Gastroesophageal sphincter (tissue), 4 donors: ENCODE data around the gene CNGB1. TPM values are rescaled to one million over a fixed set of nuclear protein-coding genes. Genes with fewer than 3 reads are reported as not detected.
A peak's percentile ranks its signal among the peaks of the same experiment; 100 is the strongest.

Source experiments
- ATAC-seq: fragments of 150-250 bp; one replicate; pipeline ENCODE4 v1.9.1; 2016; ENCODE audit warnings: mild to moderate bottlenecking, moderate library complexity
- H3K27ac ChIP-seq, 4 donors: fragments of 200-600 bp; sonication (generic) in 3 of 4; 1 replicate in 3 of 4; 2 replicates in 1 of 4; pipeline ENCODE4 v1.5.1; 2016 to 2019
- H3K27me3 ChIP-seq: fragments of 200-600 bp; sonication (generic); one replicate; pipeline ENCODE4 v1.5.1; 2019
- H3K36me3 ChIP-seq, 2 donors: fragments of 200-600 bp; sonication (generic); one replicate each; pipeline ENCODE4 v1.5.1; 2019; ENCODE audit warnings: control low read depth in 1 of 2
- H3K4me1 ChIP-seq, 3 donors: fragments of 200-600 bp; sonication (generic); 1 replicate in 2 of 3; 2 replicates in 1 of 3; pipeline ENCODE4 v1.5.1; 2016 to 2019; ENCODE audit warnings: control low read depth in 2 of 3
- H3K4me3 ChIP-seq, 2 donors: fragments of 200-600 bp; sonication (generic); one replicate each; pipeline ENCODE4 v1.5.1; 2019; ENCODE audit warnings: mild to moderate bottlenecking in 1 of 2, moderate library complexity in 1 of 2
- H3K9me3 ChIP-seq, 3 donors: fragments of 200-600 bp; sonication (generic); one replicate each; pipeline ENCODE4 v1.5.1; 2017 to 2019; ENCODE audit warnings: control low read depth in 2 of 3
- CTCF ChIP-seq, 4 experiments: fragments of 200-600 bp in 2 of 4; fragments of 450-650 bp in 2 of 4; sonication (generic) in 1 of 4; IDR thresholded peaks; one replicate each; pipeline ENCODE4 v1.5.1; 2017 to 2019; ENCODE audit warnings: antibody characterized with exemption in 4 of 4, mild to moderate bottlenecking in 2 of 4, moderate library complexity in 2 of 4
- EP300 ChIP-seq: sonication (generic); formaldehyde crosslinking; IDR thresholded peaks from one replicate; pipeline ENCODE4 v1.6.1; 2017; ENCODE audit warnings: antibody characterized with exemption, mild to moderate bottlenecking
- POLR2A ChIP-seq, 2 donors: fragments of 450-650 bp; IDR thresholded peaks; one replicate each; pipeline ENCODE4 v1.6.1; 2017; ENCODE audit warnings: antibody characterized with exemption in 2 of 2, mild to moderate bottlenecking in 2 of 2, moderate library complexity in 1 of 2
- POLR2AphosphoS5 ChIP-seq: sonication (generic); formaldehyde crosslinking; IDR thresholded peaks from one replicate; pipeline ENCODE4 v1.6.1; 2017; ENCODE audit warnings: antibody characterized with exemption
- WGBS, 2 donors: methylation state at CpG; one replicate each; pipeline ENCODE4 v1.1.5; 2018; ENCODE audit warnings: low coverage in 1 of 2; 5-methylcytosine and 5-hydroxymethylcytosine counted together
- total RNA-seq, 4 donors: library from RNA; depleted of rRNA; stranded (reverse); fragments of >200 nt; gene quantifications; one replicate each; pipeline ENCODE4 v1.1.0, GENCODE V29; 2016

CNGB1 gene
- total RNA-seq, 4 donors from 2014 or later, result 0.15 to 0.67 TPM; not detected in 2

DNA sequence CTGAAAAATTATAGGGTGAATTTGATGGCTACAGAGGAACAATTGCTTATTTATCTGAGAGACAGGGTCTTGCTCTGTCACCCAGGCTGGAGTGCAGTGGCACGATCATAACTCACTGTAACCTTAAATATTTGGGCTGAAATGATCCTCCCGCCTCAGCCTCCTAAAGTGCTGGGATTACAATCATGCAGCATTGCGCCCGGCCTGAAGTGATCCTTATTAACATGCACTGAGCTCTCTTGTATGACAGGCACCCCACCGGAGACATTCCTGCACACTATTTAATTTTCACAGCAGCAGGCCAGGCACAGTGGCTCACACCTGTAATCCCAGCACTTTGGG is 77.7 kb downstream of the CNGB1 start:
- Histone ChIP-seq H3K27me3 (peaks cover 18% of the 10 kb centered on the region), H3K36me3 (no peaks in the 10 kb centered on the region), H3K9me3 (no peaks in the 10 kb centered on the region), H3K27ac (peak overlapping the region in 2 of 4 donors; percentile 16 to 19), H3K4me3 (no peak overlapping the region), H3K4me1 (peaks cover 0 to 15% (median 4%) of the 10 kb centered on the region in 3 donors)
- no peak for ATAC-seq
- TF ChIP-seq EP300 (no peak), POLR2A (IDR thresholded peaks at IDR 0.05) (no peak), CTCF (IDR thresholded peaks at IDR 0.05) (no peak), POLR2AphosphoS5 (no peak)
- WGBS, 2 donors, result 78 to 90% methylated on average over 3 of the region's 5 CpGs

DNA sequence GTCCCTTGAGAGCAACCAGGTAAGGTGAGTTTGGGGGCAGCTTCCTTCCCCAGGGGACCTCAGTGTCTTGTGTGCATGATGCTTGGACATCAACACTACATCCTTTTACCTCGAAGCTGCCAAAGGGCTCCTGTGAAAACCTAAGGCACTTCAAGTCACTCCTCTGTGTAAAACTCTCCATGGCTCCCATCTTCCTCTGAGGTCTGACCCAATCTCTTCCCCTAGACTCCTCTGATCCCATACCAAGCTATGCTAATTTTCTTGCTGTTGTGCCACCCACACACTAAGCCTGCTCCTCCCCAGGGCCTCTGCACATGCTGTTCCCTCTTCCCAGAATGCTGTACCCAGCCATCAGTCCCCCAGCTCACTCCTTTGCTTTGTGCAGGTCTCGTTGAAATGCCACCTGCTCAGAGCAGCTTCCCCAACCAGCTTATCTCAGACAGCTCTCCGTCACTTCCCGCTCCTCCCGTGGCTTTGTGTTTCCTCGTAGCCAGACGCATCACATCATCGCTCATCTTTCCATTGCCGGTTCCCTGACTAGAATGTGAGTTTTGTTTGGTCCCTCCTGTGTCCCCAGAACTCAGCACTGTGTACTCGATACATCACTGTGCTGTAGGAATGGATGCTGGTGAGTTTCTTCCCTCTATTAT is 78.4 kb downstream of the CNGB1 start:
- no peak for ATAC-seq
- Histone ChIP-seq H3K27ac (no peak overlapping the region), H3K9me3 (no peaks in the 10 kb centered on the region), H3K36me3 (no peaks in the 10 kb centered on the region), H3K27me3 (peaks cover 23% of the 10 kb centered on the region), H3K4me3 (no peak overlapping the region), H3K4me1 (peaks cover 0 to 15% (median 4%) of the 10 kb centered on the region in 3 donors)
- no peak for TF ChIP-seq POLR2AphosphoS5
- WGBS, 2 donors, result 46 to 53% methylated on average over 5 to 9 of the region's 10 CpGs

DNA sequence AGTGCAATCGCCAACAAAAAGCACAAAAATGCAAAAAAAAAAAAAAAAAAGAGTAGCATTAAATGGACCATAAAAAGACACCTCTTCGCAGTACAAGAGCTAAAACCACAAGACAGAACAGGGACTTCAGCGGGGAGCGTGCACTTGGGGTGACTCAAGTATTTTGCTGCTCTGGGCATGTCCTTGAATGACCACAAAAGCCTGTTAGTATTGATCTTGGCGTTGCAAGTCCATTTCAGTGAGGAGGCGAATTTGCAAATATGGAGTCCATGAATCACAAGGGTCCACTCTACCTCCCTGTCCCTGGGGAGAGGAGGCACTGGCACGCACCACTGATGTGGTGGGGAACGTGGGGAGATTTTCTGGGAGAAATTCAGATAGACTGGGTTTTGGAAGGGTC is 78.9 kb downstream of the CNGB1 start:
- Histone ChIP-seq H3K36me3 (no peaks in the 10 kb centered on the region), H3K4me3 (no peak overlapping the region), H3K4me1 (peaks cover 0 to 15% (median 4%) of the 10 kb centered on the region in 3 donors), H3K27me3 (peaks cover 28% of the 10 kb centered on the region), H3K9me3 (no peaks in the 10 kb centered on the region), H3K27ac (no peak overlapping the region)
- no peak for TF ChIP-seq POLR2AphosphoS5
- no peak for TF ChIP-seq CTCF (IDR thresholded peaks at IDR 0.05)
- TF ChIP-seq POLR2A (IDR thresholded peaks at IDR 0.05), result no peak
- no peak for ATAC-seq
- 78 to 89% methylated on average over 4 to 7 of the region's 8 CpGs for WGBS, 2 donors

DNA sequence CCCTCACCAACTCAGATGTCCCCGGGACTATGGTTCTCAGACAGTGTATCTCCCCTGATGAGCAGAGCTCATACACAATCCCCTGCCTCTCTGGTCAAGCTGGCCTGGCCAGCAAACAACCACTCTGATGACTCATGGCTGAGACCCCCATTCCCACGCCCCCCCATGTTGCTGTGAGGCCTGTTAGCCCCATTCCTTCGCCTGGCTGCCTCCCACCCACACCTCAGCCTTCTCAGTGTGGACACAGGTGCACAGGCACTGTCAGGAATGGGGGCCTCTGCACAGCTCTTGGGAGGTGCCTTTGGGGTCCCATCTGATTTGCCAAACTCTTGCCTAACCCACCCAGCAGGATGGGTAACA is 80.2 kb downstream of the CNGB1 start:
- WGBS, 2 donors, result no CpG with 5 or more reads among the region's 3 CpGs
- TF ChIP-seq POLR2AphosphoS5 (no peak), POLR2A (IDR thresholded peaks at IDR 0.05) (no peak), CTCF (IDR thresholded peaks at IDR 0.05) (no peak), EP300 (no peak)
- Histone ChIP-seq H3K27me3 (peaks cover 40% of the 10 kb centered on the region), H3K4me3 (no peak overlapping the region), H3K9me3 (no peaks in the 10 kb centered on the region), H3K36me3 (no peaks in the 10 kb centered on the region), H3K4me1 (peaks cover 0 to 15% (median 4%) of the 10 kb centered on the region in 3 donors), H3K27ac (no peak overlapping the region)
- ATAC-seq, result peak; percentile 25

DNA sequence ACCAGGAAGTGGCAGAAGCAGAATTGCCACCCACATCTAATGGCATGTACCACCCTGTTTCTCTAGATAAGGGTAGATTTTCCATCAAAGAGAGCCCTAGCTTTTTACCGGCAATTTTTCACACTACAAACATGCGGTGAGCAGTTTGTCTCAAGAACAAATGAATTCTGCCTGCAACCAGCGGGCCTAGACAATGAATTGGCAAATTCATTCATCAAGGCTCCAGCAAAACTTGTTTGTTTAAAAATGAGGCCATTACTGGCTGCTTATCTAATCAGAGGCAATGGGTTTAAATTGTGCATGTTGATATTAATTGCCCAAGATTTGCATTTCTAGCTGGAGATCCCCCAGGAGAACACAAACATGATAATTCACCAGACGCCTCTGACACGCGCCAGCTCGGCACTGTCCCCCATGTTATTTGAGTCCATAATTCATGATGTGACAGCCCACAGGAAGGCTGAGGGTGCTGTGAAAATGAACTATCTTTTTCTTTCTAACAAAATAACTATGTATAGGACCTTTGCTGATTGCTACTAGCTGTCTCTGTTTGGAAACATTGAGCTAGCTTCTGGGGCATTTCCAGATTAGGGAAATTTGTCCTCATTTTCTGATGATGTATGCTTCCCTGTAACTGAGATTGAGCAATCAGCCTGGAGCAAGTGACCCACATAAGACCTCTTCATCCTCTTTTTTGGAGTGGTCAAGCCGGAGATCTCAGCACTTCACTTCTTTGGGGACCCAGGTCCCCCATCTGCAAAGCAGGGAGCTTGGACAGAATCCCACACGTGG is 80.8 kb downstream of the CNGB1 start:
- 34 to 65% methylated on average over 6 to 7 of the region's 9 CpGs for WGBS, 2 donors
- Histone ChIP-seq H3K27ac (no peak overlapping the region), H3K4me1 (peaks cover 0 to 15% (median 4%) of the 10 kb centered on the region in 3 donors), H3K4me3 (no peak overlapping the region), H3K36me3 (no peaks in the 10 kb centered on the region), H3K27me3 (peaks cover 46% of the 10 kb centered on the region), H3K9me3 (no peaks in the 10 kb centered on the region)
- TF ChIP-seq POLR2A (IDR thresholded peaks at IDR 0.05) (no peak), CTCF (IDR thresholded peaks at IDR 0.05) (no peak), POLR2AphosphoS5 (no peak), EP300 (no peak)
- ATAC-seq, result peak; percentile 75
